ENCODE results near the gene PASD1.

- TF ChIP-seq CTCF (IDR thresholded peaks at IDR 0.05; ENCODE audit: borderline replicate concordance, extremely low read depth, low read length, poor library complexity, severe bottlenecking), result no peak
- TF ChIP-seq EZH2 (IDR thresholded peaks at IDR 0.05; ENCODE audit: borderline replicate concordance, low read depth, low read length, severe bottlenecking), result no peak
Observed at GRCh38 chrX:151609222-151609621, 45.7 kb downstream of the PASD1 start.
